ENCODE data around the gene FSTL4.

DNA sequence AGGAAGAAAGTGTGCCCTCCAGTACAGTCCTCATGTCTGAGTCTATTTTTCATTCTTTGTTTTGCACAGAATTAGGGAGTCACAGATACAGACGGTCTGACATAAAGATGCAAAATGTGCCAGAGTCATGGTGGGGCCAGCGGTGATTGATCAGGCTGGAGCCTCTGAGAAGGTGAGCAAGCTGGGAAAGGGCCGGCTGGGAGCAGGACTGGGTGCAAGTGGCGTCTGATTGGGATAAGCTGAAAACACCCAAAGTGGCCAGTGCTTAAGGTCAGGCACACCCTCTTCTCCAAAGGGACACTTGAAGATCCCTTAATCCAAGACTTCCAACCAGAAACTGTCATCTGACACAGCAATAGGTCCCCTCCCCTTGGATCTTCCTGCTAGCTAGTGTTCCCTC lies 32.6 kb downstream of the FSTL4 start:
- TF ChIP-seq, protein P1, sequence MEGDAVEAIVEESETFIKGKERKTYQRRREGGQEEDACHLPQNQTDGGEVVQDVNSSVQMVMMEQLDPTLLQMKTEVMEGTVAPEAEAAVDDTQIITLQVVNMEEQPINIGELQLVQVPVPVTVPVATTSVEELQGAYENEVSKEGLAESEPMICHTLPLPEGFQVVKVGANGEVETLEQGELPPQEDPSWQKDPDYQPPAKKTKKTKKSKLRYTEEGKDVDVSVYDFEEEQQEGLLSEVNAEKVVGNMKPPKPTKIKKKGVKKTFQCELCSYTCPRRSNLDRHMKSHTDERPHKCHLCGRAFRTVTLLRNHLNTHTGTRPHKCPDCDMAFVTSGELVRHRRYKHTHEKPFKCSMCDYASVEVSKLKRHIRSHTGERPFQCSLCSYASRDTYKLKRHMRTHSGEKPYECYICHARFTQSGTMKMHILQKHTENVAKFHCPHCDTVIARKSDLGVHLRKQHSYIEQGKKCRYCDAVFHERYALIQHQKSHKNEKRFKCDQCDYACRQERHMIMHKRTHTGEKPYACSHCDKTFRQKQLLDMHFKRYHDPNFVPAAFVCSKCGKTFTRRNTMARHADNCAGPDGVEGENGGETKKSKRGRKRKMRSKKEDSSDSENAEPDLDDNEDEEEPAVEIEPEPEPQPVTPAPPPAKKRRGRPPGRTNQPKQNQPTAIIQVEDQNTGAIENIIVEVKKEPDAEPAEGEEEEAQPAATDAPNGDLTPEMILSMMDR (IDR thresholded peaks at IDR 0.05), result no peak
- TF ChIP-seq POLR2A (IDR thresholded peaks at IDR 0.05), result no peak
